Keratinocyte (primary cell): ENCODE results near the gene AGTRAP. TPM values are rescaled to one million over a fixed set of nuclear protein-coding genes. Genes with fewer than 3 reads are reported as not detected.

Source experiments
- DNase-seq: peaks from one replicate; pipeline ENCODE4 v3.0.0-alpha.2; 2011; ENCODE audit warnings: low read depth, missing footprints, low spot score
- FAIRE-seq: peaks from 2 replicates; lab custom pipeline; 2011; peaks lifted over from hg19 to GRCh38; lab: Jason Lieb, UNC
- H2AFZ ChIP-seq: 2 replicates; pipeline ENCODE4 v1.6.0; 2012; ENCODE audit warnings: low read length, control low read depth, inconsistent platforms; ENCODE audit not compliant: control insufficient read depth
- H3K27ac ChIP-seq: 2 replicates; pipeline ENCODE4 v1.5.1; 2011; ENCODE audit warnings: low read length; ENCODE audit not compliant: control insufficient read depth, insufficient read depth
- H3K27me3 ChIP-seq: 3 replicates; pipeline ENCODE4 v1.6.0; 2011; ENCODE audit warnings: low read length; ENCODE audit not compliant: control insufficient read depth, insufficient read depth; ENCODE audit errors: extremely low read depth
- H3K36me3 ChIP-seq, 2 experiments: 2 replicates in 1 of 2; 3 replicates in 1 of 2; pipeline ENCODE4 v1.5.1; 2011; ENCODE audit warnings: low read length in 2 of 2, mild to moderate bottlenecking in 1 of 2; ENCODE audit not compliant: control insufficient read depth in 2 of 2, insufficient read depth in 2 of 2; ENCODE audit errors: extremely low read depth in 1 of 2
- H3K4me1 ChIP-seq: 3 replicates; pipeline ENCODE4 v1.5.1; 2011; ENCODE audit warnings: low read length; ENCODE audit not compliant: control insufficient read depth, insufficient read depth; ENCODE audit errors: extremely low read depth
- H3K4me2 ChIP-seq: 3 replicates; pipeline ENCODE4 v1.6.0; 2011; ENCODE audit warnings: low read depth, low read length; ENCODE audit not compliant: control insufficient read depth, insufficient read depth; ENCODE audit errors: extremely low read depth
- H3K4me3 ChIP-seq, 3 experiments: fragments of 200-600 bp in 1 of 3; sonication (generic) in 1 of 3; 2 replicates in 2 of 3; 3 replicates in 1 of 3; pipeline ENCODE4 v1.5.1; 2011 to 2016; ENCODE audit warnings: low read length in 3 of 3, mild to moderate bottlenecking in 3 of 3, control low read depth in 2 of 3, inconsistent platforms in 1 of 3, low read depth in 1 of 3, mixed read lengths in 1 of 3, mixed run types in 1 of 3, moderate library complexity in 1 of 3; ENCODE audit not compliant: control insufficient read depth in 2 of 3, insufficient read depth in 2 of 3; ENCODE audit errors: extremely low read depth in 1 of 3
- H3K79me2 ChIP-seq: 2 replicates; pipeline ENCODE4 v1.6.0; 2012; ENCODE audit warnings: low read length; ENCODE audit not compliant: control insufficient read depth, insufficient read depth
- H3K9ac ChIP-seq: 3 replicates; pipeline ENCODE4 v1.6.0; 2011; ENCODE audit warnings: low read length; ENCODE audit not compliant: control insufficient read depth, insufficient read depth; ENCODE audit errors: extremely low read depth
- H3K9me1 ChIP-seq: 3 replicates; pipeline ENCODE4 v1.6.0; 2011; ENCODE audit warnings: low read length; ENCODE audit not compliant: control insufficient read depth, insufficient read depth; ENCODE audit errors: extremely low read depth
- H3K9me3 ChIP-seq: 2 replicates; pipeline ENCODE4 v1.5.1; 2012; ENCODE audit warnings: low read depth, low read length; ENCODE audit not compliant: control insufficient read depth
- H4K20me1 ChIP-seq: 3 replicates; pipeline ENCODE4 v1.6.0; 2011; ENCODE audit warnings: low read length; ENCODE audit not compliant: control insufficient read depth, insufficient read depth; ENCODE audit errors: extremely low read depth
- CTCF ChIP-seq, 3 experiments: IDR thresholded peaks in 1 of 3; conservative IDR thresholded peaks in 1 of 3; optimal IDR thresholded peaks in 1 of 3; 2 replicates in 2 of 3; 3 replicates in 1 of 3; pipeline versions ENCODE3 to v1.5.1; 2011; ENCODE audit warnings: low read length in 3 of 3, mild to moderate bottlenecking in 3 of 3, moderate library complexity in 2 of 3, control low read depth in 1 of 3, inconsistent platforms in 1 of 3; ENCODE audit not compliant: insufficient read depth in 2 of 3; ENCODE audit errors: extremely low read depth in 1 of 3
- EZH2 ChIP-seq: IDR thresholded peaks from one replicate; pipeline ENCODE4 v1.6.1; 2012; ENCODE audit warnings: inconsistent platforms, mild to moderate bottlenecking, low read length, moderate library complexity
- dilution Hi-C: fragments of 300-500 bp; cut with MboI; formaldehyde crosslinking; loops from one replicate; pipeline ENCODE4 v1.7.0; 2020; ENCODE audit warnings: low sequenced_read_pairs; ENCODE audit not compliant: extremely low pct_ligation_motif_present
- polyA plus RNA-seq, 5 experiments: library from polyadenylated mRNA; depleted of rRNA in 3 of 5; stranded (reverse) in 3 of 5; stranded (forward) in 1 of 5; unstranded in 1 of 5; fragments of >200 nt; gene quantifications; 1 replicate in 1 of 5; 2 replicates in 3 of 5; 3 replicates in 1 of 5; pipeline versions ENCODE4 v1.2.1 to v1.2.3, GENCODE V29; 2011 to 2012; ENCODE audit warnings: missing spikeins in 2 of 5, low read depth in 1 of 5, low replicate concordance in 1 of 5

Gene AGTRAP
- polyA plus RNA-seq, 1 donor (not counting 4 experiments of a cell fraction or from before 2014, with no cell fraction given): 36.7 TPM

GRCh38 chr1:11769274-11769673 is 33.3 kb downstream of the AGTRAP start:
- Histone ChIP-seq H3K4me3 (no peak overlapping the region), H3K9me1 (no peaks in the 10 kb centered on the region), H3K9me3 (no peaks in the 10 kb centered on the region), H3K36me3 (no peaks in the 10 kb centered on the region), H3K4me1 (no peaks in the 10 kb centered on the region), H4K20me1 (no peaks in the 10 kb centered on the region), H3K27ac (no peak overlapping the region), H3K27me3 (peaks cover 4% of the 10 kb centered on the region), H3K4me2 (no peak overlapping the region), H3K9ac (no peak overlapping the region), H2AFZ (no peak overlapping the region), H3K79me2 (no peaks in the 10 kb centered on the region)
- no peak for FAIRE-seq
- no peak for DNase-seq
- dilution Hi-C loops: no loop called here
- TF ChIP-seq EZH2 (no peak), CTCF (optimal IDR thresholded peaks at IDR 0.05 in 1 of 3, IDR thresholded peaks at IDR 0.05 in 1 of 3, conservative IDR thresholded peaks at IDR 0.05 in 1 of 3; ENCODE audit: extremely low read depth in 1 of 3, insufficient read depth in 2 of 3, low read length in 3 of 3) (no peak)

- Histone ChIP-seq H3K36me3 (no peaks in the 10 kb centered on the region), H3K27ac (no peak overlapping the region), H3K4me2 (no peak overlapping the region), H3K9me1 (no peaks in the 10 kb centered on the region), H4K20me1 (no peaks in the 10 kb centered on the region), H2AFZ (no peak overlapping the region), H3K9me3 (no peaks in the 10 kb centered on the region), H3K9ac (no peak overlapping the region), H3K79me2 (no peaks in the 10 kb centered on the region), H3K27me3 (peaks cover 4% of the 10 kb centered on the region), H3K4me1 (no peaks in the 10 kb centered on the region), H3K4me3 (no peak overlapping the region)
- TF ChIP-seq CTCF (optimal IDR thresholded peaks at IDR 0.05 in 1 of 3, IDR thresholded peaks at IDR 0.05 in 1 of 3, conservative IDR thresholded peaks at IDR 0.05 in 1 of 3; ENCODE audit: extremely low read depth in 1 of 3, insufficient read depth in 2 of 3, low read length in 3 of 3): no peak
- TF ChIP-seq EZH2: no peak
- dilution Hi-C loops: no loop called here
- DNase-seq: no peak
- no peak for FAIRE-seq
These were observed 34.1 kb downstream of the AGTRAP start for GRCh38 chr1:11770011-11770410.
